Measurements from ENCODE around the gene KANSL3.

DNA sequence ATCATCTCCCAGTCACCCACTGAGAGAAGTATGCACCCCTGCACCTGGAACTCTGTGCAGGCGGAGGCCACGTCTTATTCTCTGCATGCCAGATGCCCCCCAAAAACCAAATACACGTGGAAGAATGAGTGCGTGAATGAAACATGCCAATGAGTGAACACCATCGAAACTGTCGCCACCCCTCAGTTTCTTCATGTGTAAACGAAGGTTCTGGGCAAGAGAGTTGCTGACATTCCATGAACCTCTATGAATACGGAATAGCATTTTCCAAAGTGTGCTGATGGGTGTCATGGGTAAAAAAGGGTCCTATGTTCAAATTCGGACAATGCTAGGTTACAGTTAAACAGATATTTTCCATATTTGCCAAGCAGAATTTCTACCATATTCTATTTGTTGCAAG, 24.2 kb upstream of the KANSL3 start:
- TF ChIP-seq PCBP1 (IDR thresholded peaks at IDR 0.05; ENCODE audit: low read depth, low read length, poor library complexity, severe bottlenecking) (no peak), POLR2AphosphoS5 (IDR thresholded peaks at IDR 0.05; ENCODE audit: control insufficient read depth, insufficient read depth, low read depth, low read length) (no peak)
- TF ChIP-seq, protein P1, sequence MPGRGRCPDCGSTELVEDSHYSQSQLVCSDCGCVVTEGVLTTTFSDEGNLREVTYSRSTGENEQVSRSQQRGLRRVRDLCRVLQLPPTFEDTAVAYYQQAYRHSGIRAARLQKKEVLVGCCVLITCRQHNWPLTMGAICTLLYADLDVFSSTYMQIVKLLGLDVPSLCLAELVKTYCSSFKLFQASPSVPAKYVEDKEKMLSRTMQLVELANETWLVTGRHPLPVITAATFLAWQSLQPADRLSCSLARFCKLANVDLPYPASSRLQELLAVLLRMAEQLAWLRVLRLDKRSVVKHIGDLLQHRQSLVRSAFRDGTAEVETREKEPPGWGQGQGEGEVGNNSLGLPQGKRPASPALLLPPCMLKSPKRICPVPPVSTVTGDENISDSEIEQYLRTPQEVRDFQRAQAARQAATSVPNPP (IDR thresholded peaks at IDR 0.05; ENCODE audit: borderline replicate concordance, insufficient read depth, insufficient read length), result no peak

All from K562 (cell line).